H1 (cell line): Measurements from ENCODE around the gene ATP6V1A. TPM values are rescaled to one million over a fixed set of nuclear protein-coding genes. Genes with fewer than 3 reads are reported as not detected.

Experiments
- EP300 ChIP-seq, 2 experiments: IDR thresholded peaks; 1 replicate in 1 of 2; 2 replicates in 1 of 2; pipeline ENCODE4 v1.6.1; 2011 to 2012; ENCODE audit warnings: low read depth in 2 of 2, low read length in 2 of 2, mild to moderate bottlenecking in 2 of 2, borderline replicate concordance in 1 of 2, inconsistent platforms in 1 of 2, moderate library complexity in 1 of 2
- NANOG ChIP-seq: IDR thresholded peaks from 2 replicates; pipeline ENCODE4 v1.6.1; 2011; ENCODE audit warnings: low read length, low read depth, mild to moderate bottlenecking, inconsistent platforms; ENCODE audit not compliant: insufficient read depth, poor library complexity, severe bottlenecking
- PHF8 ChIP-seq: fragments of 200-600 bp; sonication (generic); conservative IDR thresholded peaks from 2 replicates; pipeline ENCODE4 v1.7.1; 2012; ENCODE audit warnings: low read depth, mild to moderate bottlenecking, inconsistent platforms, low read length, moderate library complexity
- TAF1 ChIP-seq: IDR thresholded peaks from 2 replicates; pipeline ENCODE4 v1.6.1; 2011; ENCODE audit warnings: mild to moderate bottlenecking, low read depth, low read length
- TCF12 ChIP-seq: IDR thresholded peaks from 2 replicates; pipeline ENCODE4 v1.6.1; 2011; ENCODE audit warnings: low read depth, mild to moderate bottlenecking, low read length
- USF2 ChIP-seq: IDR thresholded peaks from 2 replicates; pipeline ENCODE4 v1.6.1; 2011; ENCODE audit warnings: low read length, improper control_type of control experiment
- ZNF274 ChIP-seq: IDR thresholded peaks from 2 replicates; pipeline ENCODE4 v1.7.0; 2012; ENCODE audit warnings: low read length, borderline replicate concordance; ENCODE audit errors: extremely low read depth
- polyA plus RNA-seq, 7 experiments: library from polyadenylated mRNA; depleted of rRNA in 3 of 7; stranded (reverse) in 5 of 7; unstranded in 2 of 7; fragments of >200 nt in 5 of 7; fragments of 200-250 nt in 2 of 7; gene quantifications; 1 replicate in 5 of 7; 2 replicates in 1 of 7; 4 replicates in 1 of 7; pipeline versions ENCODE4 v1.2.1 to v1.2.3, GENCODE V29; 2011 to 2013; ENCODE audit warnings: missing spikeins in 2 of 7, mixed read lengths in 2 of 7
- total RNA-seq: library from RNA; stranded (reverse); fragmentation: NEBNext Ultra II Directional; extraction: Animal tissue kit (Norgen Biotek cat#: 25700); gene quantifications from 2 replicates; pipeline ENCODE4 v1.2.1, GENCODE V29; 2021

ATP6V1A gene
- total and polyA plus RNA-seq, 2 of the 8 experiments (the other 6 are each of a cell fraction or from before 2014, with no cell fraction given) = 15.4 to 90.9 TPM

- TF ChIP-seq USF2 (no peak), PHF8 (no peak), TAF1 (no peak), TCF12 (no peak), ZNF274 (no peak), NANOG (no peak), EP300 (IDR thresholded peaks at IDR 0.05; ENCODE audit: borderline replicate concordance in 1 of 2, low read depth in 2 of 2, low read length in 2 of 2) (no peak)
Measured at GRCh38 chr3:113741620-113742019, 5.2 kb upstream of the ATP6V1A start (continued).
